ENCODE measurements around the gene PTGS1.
A peak's percentile ranks its signal among the peaks of the same experiment; 100 is the strongest.
"Not testable (repeated sequence)": the region's sequence is repeated elsewhere in the genome, so short reads cannot be mapped to it uniquely, and the experiment has no call there.

PTGS1 gene

DNA sequence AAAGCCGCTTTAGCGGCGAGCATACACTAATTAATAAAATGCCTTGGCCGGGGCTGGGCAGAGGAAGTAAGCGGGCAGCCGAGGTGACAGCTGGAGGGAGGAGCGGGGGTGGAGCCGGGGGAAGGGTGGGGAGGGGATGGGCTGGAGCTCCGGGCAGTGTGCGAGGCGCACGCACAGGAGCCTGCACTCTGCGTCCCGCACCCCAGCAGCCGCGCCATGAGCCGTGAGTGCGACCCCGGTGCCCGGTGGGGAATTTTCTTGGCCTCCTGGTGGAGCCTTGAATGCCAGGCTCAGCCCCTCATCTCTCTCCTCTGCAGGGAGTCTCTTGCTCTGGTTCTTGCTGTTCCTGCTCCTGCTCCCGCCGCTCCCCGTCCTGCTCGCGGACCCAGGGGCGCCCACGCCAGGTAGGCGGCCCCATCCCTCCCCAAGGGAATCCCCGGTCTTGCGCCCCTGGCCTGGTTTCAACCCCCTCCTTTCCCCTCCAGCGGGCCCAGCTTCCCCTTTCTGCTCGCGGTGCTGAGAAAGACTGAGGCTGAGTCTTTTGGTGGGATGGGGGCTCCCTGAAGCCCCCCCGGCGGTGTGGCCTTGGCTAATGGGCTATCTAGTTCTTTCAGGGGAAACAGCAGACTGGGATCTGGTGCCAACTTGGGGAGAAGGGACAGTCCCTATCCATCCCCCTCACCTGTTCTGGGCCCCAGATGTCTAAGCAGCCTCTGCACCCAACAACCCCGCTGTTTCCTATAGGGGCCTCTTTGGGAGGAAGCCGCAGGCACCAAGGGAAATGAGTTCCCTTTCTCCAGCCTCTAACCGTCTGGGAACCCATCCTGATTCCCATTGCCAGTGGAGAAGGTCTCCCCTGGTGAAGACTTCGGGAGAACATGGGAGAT is at the start of gene PTGS1:
PTGS1 (plus strand) TSS at position 156 of the 887 bp plus-strand sequence; CDS start at position 217, 61 bp downstream.
- DNase-seq: no peak

DNA sequence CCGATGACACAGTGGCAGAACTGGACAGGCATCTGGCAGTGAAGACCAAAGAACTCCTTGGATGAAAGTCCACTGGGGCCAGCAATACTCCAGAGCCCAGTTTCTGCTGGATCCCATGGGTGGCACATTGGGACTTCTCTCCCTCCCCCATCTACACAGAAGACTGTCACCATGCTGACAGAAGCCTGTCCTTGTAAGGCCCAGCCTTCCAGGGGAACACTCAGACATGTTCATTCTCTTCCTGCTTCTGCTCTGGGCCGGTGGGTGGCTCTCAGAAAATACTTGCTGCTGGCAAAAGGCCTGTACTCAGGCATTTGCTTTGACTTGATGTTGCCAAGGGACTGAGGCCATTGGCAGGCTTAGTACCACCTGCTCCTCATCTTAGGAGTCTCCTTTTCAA is 48.3 kb upstream of the PTGS1 start:
- no peak for DNase-seq

DNA sequence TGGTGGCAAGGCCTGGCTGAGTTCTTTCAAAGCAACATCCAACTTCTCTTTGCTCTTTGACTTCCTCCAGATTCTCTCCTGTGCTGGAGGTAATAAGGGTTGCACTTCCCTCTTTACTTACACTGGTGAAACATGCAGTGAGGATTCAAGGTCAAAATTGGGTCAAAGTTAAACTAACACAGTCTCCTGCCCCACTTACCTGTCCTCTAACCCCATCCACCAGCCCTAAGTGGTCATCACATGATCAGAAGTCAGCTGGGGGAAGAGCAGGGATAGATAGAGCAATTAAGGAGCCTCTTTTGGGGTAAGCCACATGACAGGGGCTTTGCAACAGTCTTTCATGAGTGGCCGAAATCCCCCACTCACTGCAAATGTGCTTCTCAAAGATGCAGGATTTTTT is 46.2 kb upstream of the PTGS1 start:
- not testable (repeated sequence) for DNase-seq

DNA sequence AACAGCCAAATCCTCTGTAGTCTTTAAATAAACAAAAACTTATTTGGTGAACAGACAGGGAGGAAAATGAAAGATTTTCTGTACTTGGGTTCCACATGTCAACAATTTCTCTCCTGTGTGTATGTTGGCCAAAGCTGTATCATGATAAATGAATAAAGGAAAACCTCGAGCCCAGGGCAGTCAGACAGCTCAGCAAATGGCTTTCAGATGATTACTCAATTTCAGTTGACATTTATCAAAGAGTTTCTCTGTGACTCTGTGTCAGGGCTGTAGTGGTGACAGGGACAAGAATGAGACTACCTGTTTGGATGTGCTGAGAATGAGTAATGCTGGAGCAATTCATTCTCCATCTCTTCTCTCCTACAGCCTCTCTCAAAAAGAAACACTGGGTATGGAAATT is 45.7 kb upstream of the PTGS1 start:
- no peak for DNase-seq

DNA sequence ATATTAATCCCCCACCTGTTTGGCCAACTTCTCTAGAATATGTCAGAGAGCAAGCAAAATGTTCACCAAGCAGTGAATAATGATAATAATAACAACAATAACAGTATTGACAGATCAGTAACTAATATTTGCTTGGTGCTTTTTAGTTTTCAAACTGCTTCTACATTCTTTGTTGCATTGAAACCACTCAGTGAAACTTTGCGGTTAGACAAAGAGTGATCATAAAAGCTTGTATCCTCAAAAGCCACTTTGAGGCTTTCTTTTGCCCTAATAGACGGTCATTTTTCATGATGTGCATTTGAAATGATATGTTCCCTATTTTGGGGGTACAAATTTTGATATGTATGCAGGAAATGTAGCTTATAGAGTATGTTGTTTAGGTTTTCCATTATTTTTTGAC is 43.6 kb upstream of the PTGS1 start:
- no peak for DNase-seq

DNA sequence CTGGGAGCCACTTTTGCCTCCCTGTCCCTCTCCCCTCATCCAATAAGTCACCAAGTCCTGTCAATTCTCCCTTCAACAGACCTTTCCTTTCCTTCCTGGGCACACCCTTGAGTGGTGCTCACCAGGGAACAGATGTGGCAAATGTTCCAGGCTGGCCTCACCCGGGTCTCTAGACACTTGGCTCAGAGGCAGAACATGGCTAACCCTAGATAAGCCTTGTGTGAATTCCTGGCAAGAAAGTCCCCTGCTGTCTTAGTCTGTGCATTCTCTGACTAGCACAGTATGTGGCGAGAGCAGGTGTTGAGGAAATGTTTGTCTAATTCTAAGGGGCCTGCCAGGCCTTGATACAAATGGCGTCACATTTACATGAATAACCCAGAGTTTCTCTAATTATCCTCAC is 41.2 kb upstream of the PTGS1 start:
- DNase-seq: no peak

DNA sequence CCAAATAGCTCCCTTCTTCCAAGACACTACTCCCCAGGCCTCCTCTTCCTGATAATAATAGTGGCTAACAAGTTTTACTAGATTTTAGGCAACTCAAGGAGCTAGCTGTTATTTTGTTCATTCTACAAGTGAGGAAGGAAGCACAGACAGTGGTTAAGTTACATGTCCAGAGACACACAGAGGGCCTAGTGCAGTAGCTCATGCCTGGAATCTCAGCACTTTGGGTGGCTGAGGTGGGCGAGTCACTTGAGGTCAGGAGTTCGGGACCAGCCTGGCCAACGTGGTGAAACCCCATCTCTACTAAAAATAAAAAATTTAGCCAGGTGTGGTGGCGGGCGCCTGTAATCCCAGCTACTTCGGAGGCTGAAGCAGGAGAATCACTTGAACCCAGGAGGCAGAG is 40.4 kb upstream of the PTGS1 start:
- DNase-seq: not testable (repeated sequence)

DNA sequence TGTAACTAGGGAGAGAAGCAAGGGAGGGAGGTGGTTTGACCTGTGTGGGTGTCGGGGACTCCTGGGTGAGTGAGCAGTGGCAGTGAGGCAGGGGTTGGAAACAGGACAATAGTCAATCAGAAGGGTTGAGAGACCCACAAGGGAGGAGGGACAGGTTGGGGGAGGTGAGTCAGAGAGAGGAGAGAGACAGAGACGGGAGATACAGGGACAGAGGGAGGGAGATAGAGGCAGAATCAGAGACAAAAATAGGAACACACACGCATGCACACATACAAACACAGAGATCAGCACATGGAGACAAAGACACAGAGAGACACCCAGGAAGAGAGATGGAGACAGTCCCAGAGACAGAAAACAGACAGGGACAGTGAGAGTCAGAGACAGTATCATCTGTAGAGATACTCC is 39.3 kb upstream of the PTGS1 start:
- no peak for DNase-seq

DNA sequence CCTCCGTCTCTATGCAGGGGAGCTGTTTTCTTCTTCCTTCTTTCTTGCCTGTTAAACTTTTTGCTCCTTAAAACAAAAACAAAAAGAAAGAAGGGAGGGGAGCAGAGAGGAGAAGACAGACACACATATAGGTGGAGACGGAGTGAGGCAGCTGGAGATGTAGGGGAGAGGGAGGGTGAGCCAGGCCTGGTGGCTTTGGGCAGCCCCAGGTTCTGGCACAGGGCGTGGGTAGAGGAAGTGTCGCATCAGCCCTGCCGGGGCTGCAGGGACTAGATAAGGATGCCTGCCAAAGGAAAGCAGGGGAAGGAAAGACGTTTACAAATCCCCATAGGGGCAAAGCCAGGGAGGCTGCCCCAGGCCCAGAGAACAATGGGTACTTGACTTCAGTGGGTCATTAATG is 38.7 kb upstream of the PTGS1 start:
- DNase-seq: no peak

DNA sequence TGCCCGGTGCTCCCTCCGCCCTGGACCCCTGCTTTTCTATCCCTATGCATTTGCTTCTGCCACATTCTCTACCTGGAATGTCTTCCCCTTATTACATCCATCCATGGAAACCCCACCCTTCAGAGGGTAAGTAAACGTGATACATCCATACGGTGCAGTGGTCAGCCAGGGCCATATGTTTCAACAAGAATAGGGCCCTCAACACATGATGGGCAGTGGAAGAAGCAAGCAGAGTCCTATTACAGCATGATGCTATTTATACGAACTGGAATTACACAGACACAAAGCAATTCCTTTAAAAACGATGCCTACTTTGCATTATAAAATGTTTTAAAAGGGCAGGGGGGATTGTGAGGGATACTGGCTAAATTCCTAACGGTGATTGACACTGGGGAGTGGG is 38.2 kb upstream of the PTGS1 start:
- no peak for DNase-seq

DNA sequence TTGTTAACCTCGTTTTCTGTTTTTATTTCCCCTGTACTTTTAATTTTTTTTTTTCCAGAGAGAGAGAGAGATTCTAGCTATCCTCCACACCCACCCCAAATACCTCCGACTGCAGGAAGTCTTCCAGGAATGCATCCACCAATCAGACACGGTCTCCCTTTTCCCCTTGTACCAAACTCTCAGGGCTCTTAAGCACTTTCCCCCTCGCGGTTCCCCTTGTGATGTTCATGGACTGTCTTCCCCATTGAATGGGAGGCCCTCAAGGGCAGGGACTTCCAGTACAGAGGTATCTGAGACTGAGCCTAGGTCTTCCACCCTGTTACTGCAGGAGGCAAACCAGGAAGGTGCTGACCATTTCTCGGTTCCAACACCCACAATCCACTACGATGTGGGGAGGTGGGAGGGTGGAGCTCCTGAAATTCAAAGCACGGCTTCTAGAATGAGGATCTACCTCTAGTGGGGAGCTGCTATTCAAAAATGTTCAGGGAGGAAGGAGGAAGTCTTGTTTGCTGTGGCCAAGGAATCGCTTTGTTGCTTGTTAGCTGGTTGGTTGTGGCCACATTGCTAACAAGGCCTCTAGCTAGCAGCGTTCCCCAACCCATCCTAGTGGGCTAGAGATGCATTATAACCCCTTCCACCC is 37.5 kb upstream of the PTGS1 start:
- no peak for DNase-seq

DNA sequence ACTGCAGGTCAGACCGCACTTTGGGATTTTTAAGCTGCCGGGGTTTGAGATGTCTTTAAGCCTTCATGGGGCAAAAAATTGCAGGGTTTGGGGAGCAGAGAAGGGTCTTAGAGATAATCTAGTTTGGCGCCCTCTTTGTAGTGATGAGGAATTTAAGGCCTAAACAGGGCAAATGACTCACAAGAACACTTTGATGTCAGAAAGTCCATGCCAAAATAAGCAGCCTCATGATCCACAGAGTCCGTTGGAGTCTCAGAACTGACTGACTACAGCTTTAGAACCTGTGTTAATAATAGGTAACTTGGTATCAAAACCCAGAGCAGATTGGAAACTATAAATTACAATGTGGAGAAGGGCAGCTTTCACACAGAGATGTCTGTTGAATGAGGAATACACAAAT is 35.9 kb upstream of the PTGS1 start:
- DNase-seq: no peak

DNA sequence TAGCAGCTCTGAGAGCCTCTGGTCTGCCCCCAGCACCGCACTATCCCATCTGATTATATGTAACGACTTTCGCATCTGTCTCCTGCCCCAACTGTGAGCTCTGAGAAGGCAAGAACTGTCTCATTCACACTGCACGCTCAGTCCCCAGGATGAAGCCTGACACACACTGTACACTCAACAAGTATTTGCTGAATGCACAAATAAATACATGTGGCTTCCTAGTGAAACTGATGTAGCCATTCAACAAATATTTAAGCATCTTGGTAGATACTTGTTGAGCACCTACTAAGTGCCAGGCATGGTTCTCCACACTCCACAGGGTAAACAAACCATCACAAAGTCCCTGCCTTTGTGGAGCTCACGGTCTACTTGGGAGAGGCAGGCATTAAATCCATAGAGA is 34.6 kb upstream of the PTGS1 start:
- no peak for DNase-seq

DNA sequence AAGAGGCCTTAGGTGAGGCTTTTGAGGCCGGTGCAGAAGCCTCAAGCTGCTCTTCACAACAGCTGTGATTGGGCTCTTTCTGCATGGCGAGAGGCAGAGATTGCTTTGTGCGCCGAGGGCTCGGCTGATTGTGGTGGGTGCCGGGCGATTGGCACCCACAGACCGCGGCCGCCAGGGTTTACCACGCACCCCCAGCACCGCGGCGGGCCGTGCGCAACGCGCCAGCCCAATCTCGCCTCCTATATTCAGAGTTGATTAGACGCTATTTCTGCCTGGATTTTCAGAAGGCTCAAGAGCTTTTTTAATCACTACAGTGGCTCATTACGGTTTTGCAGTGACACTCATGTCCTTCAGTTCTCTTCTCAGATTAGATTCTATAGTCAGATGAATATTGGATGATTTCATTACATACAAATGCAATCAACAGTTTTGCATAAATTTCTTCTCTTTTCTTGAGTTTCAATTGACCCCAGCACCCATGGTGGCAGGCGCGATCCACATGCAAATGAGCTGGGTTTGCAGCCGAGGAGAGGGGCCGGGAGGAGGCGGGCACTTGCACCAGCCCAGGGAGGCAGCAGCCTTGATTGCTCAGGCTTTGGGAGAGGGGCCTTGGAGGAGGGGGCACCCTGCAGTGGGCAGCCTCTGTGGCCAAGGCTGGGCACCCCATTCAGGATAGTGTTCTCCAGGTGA is 33.8 kb upstream of the PTGS1 start:
- no peak for DNase-seq

DNA sequence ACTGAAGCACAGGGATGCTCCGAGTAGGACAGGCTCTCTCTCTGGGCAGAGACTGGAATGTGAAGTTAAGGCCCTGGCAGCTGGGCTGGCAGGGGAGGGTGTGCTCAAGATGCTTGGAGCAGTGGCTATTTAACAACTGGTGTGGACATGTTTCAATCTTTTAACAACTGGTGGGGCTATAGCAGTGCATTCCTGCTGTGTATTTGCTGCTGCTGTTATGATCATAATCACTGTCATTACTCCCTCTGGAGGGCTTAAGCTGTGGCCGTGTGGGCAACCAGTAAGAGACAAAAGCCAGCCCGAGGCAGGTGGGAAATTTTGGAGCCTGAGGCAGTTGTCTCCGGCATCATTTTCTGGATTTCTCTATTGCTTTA is 33.3 kb upstream of the PTGS1 start:
- no peak for DNase-seq

DNA sequence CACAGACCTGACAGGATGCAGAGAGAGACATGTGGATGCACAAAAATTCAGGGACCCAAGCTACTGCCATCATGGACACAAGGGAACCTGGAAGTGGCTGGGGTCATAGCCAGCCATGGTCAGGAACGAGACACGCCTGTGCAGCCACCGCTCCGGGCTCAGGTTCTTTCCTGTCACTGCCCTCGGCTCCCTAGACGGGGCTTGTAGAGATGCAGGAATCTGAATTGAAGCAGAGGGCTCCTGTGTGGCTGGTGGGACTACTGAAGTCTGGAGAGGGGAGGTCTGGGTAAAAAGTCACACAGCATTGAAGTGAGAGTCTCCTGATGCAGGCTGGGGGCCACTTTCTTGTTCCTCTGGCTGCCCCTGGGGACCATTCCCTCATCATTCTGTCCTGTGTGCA is 32.3 kb upstream of the PTGS1 start:
- no peak for DNase-seq

DNA sequence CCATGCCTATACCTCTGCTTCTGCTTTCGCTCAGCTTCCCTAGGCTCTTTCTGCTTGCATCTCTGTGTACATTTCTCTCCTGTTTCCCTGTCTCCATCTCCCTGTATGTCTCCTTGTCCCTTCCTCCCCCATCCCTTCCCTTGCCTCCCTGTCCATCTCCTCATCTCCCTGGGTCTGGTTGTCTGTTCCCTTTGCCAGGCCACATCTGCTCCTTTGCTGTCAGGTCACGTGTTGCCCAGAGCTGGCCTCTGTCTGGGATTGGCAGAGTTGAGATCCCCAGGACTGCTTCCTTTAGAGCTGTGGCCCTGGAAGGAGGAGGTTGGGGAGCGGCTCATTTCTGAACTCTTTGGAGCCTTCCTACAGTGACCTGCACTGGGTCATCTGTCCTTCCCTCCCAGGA is 31.8 kb upstream of the PTGS1 start:
- no peak for DNase-seq

DNA sequence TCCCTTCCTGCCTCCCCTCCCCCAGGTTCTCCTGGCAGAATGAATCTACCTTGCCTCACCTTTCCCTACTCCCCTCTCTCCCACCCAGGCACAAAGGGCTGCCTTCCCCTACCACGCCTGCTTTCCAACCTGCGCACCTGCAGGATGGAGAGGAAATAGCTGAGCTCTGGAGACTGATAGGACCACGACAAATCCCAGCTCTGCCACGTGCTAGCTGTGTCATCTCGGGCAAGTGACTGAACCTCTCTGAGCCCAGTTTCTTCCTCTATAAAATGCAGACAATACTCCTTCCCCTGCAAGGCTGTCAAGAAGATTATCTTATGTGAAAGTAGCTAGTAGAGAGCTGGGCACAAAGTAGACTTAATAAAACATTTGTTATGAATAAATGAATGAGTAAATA is 31.2 kb upstream of the PTGS1 start:
- no peak for DNase-seq

DNA sequence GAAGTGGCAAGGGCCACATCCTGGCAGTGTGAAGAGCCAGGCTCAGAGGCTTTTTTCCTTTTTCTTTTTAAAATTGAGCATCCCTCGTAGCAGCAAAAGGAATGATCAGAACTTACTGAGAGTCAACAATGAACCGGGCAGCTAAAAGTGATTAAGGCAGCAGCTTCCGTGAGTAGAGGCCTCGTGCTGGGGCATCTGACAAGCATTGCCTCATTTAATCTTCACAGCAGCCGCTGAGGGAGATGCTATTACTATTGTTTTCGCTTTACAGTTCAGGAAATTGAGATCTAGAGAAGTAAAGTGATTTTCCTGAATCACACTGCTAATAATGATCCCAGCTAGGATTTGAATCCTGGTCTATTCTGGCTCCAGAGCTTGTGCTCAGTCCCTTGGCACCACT is 30.7 kb upstream of the PTGS1 start:
- DNase-seq: no peak

DNA sequence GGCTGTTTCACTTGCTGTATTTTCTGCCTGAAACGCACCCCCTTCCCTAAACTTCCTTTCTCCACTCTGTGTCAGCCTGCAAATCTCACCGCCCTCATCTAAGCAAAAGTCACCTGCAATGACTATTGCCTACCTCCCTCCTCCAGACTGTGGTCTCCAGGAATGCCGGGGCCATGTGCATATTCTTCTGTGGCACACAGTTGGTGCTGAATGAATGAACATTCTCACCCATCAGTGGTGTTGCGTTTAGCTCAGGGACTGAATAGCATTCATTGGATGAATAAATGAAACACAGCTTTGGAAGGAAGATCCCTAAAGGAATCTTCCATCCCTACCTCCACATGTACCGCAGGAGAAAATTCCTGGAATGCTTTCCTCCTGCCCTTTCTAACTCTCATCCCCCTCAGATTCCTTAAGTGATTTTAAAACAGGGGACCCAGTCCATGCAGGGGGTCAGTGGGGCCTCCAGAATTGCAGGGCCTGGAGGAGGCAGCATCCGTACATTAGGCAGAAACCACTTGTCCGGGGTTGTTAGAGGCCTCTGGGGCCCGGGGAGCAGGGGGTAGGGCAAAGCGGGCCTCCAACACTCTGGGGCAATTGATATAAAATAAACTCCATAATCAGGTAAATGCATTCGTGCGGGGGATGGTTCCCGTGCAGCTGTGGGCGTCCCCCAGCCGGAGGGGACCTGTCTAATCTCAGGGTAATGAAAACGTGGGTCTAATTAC is 28.3 kb upstream of the PTGS1 start:
- DNase-seq: no peak

DNA sequence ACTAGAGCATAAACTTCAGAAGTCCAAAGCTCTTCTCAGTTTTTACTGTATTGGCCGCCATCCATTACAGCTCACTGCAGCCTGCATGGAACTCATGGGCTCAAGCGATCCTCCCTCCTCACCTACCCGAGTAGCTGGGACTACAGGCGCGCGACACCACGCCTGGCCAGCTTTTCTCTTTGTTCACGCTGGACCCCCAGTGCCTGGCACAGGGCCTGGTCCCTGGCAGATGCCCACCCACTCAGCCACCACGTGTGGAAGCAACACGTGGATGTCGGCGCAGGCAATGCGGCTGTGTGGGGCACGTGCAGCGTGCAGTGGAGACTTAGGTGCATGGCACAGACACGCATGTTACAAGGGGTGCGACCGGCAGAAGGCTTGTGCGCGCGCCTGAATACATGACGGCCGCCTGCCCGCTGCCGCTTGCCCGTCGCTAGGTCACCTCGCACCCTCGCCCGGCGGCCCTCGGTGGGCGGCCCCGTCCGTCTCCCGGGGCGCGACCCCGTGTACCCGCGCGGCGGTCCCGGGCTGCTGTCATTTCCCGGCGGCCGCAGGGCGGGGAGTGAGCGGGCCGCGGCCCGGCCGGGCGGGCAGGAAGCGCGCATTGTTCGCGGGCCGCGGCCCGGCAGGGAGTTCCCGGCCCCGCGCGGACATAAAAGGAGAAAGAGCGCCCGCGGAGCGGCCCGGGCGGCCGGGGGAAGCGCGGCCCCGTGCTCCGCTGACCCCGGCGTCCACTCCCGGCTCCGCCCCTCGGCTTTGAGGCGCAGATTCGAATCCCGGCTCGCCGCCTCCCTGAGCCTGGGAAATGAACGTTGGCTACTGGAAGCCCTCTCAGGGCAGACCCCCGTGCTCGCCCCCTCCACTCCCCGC is 24.1 kb upstream of the PTGS1 start:
- DNase-seq: peak; percentile 6
